K562 (cell line): ENCODE data around the gene CACTIN. TPM values are rescaled to one million over a fixed set of nuclear protein-coding genes. Genes with fewer than 3 reads are reported as not detected.
A peak's percentile ranks its signal among the peaks of the same experiment; 100 is the strongest.

Source experiments
- ATAC-seq: fragments of 200-7000 bp; cut with Tn5 transposase; 3 replicates; pipeline ENCODE4 v1.9.1; 2020; ENCODE audit warnings: moderate library complexity
- BruUV-seq: library from RNA; stranded (reverse); fragments of 400-500 nt; replicated peaks from 2 replicates; lab custom pipeline; 2021; lab: Mats Ljungman, UMichigan
- CTCF ChIA-PET: fragments of 300-600 bp; formaldehyde crosslinking; extraction: SDS; loops from one replicate; lab custom pipeline; 2021; ENCODE audit warnings: low intra/inter-chr PET ratio; lab: Yijun Ruan, JAX
- POLR2A ChIA-PET: fragments of 300-600, 350-650 bp; sonication (Branson Sonifier 250); formaldehyde crosslinking; extraction: SDS; loops from one replicate; lab custom pipeline; 2021; ENCODE audit warnings: antibody characterized with exemption, inconsistent platforms; lab: Yijun Ruan, JAX
- DNase-seq, 4 experiments: peaks; one replicate each; pipeline versions ENCODE4 v3.0.0 to v3.0.0-alpha.2; 2011 to 2018; ENCODE audit warnings: low spot score in 3 of 4, mixed read lengths in 3 of 4; ENCODE audit errors: extremely low read depth in 1 of 4
- FAIRE-seq: peaks from 2 replicates; lab custom pipeline; 2011; peaks lifted over from hg19 to GRCh38; lab: Jason Lieb, UNC
- H2AFZ ChIP-seq: 2 replicates; pipeline ENCODE4 v1.6.0; 2011; ENCODE audit warnings: low read depth, low read length, control low read depth, inconsistent platforms
- H3K27ac ChIP-seq: fragments of 200-600 bp; 3 replicates; pipeline ENCODE4 v1.8.0; 2011; ENCODE audit warnings: low read depth, mild to moderate bottlenecking, control low read depth, inconsistent platforms, low read length, moderate library complexity, mixed read lengths; ENCODE audit errors: extremely low read depth
- H3K27me3 ChIP-seq, 2 experiments: fragments of 300-600 bp in 1 of 2; 2 replicates in 1 of 2; 3 replicates in 1 of 2; pipeline versions ENCODE4 v1.6.0 to v1.8.0; 2011; ENCODE audit warnings: inconsistent platforms in 2 of 2, low read length in 2 of 2, mild to moderate bottlenecking in 1 of 2, mixed read lengths in 1 of 2, moderate library complexity in 1 of 2; ENCODE audit not compliant: control insufficient read depth in 2 of 2, insufficient read depth in 2 of 2
- H3K36me3 ChIP-seq: fragments of 300-600 bp; 3 replicates; pipeline ENCODE4 v1.8.0; 2011; ENCODE audit warnings: mild to moderate bottlenecking, low read length, inconsistent platforms; ENCODE audit not compliant: control insufficient read depth, insufficient read depth
- H3K4me1 ChIP-seq, 2 experiments: fragments of 200-600 bp in 1 of 2; replicated peaks in 1 of 2; 2 replicates in 1 of 2; 3 replicates in 1 of 2; pipeline versions ENCODE4 v1.5.1 to v1.8.0; 2011; ENCODE audit warnings: inconsistent platforms in 2 of 2, low read length in 2 of 2, mild to moderate bottlenecking in 1 of 2, mixed read lengths in 1 of 2, moderate library complexity in 1 of 2; ENCODE audit not compliant: control insufficient read depth in 2 of 2, insufficient read depth in 2 of 2
- H3K4me2 ChIP-seq: 2 replicates; pipeline ENCODE4 v1.6.1; 2011; ENCODE audit warnings: low read length, control low read depth, inconsistent platforms, mixed read lengths; ENCODE audit not compliant: insufficient read depth
- H3K4me3 ChIP-seq: fragments of 200-600 bp; sonication (generic), shearing (Covaris generic); 2 replicates; pipeline ENCODE4 v1.5.1; 2016; ENCODE audit warnings: control low read depth, inconsistent platforms
- H3K79me2 ChIP-seq: fragments of 200-600 bp; 3 replicates; pipeline ENCODE4 v1.8.0; 2011; ENCODE audit warnings: low read length, inconsistent platforms; ENCODE audit not compliant: control insufficient read depth, insufficient read depth
- H3K9ac ChIP-seq, 2 experiments: 2 replicates each; pipeline versions ENCODE4 v1.6.0 to v1.6.1; 2011; ENCODE audit warnings: low read depth in 2 of 2, low read length in 2 of 2, control low read depth in 1 of 2, inconsistent platforms in 1 of 2, mild to moderate bottlenecking in 1 of 2, mixed read lengths in 1 of 2; ENCODE audit not compliant: insufficient read depth in 1 of 2
- H3K9me1 ChIP-seq: one replicate; pipeline ENCODE4 v1.6.0; 2011; ENCODE audit warnings: inconsistent platforms, mild to moderate bottlenecking, low read length, moderate library complexity; ENCODE audit not compliant: control insufficient read depth, insufficient read depth
- H3K9me3 ChIP-seq: replicated peaks from 2 replicates; pipeline ENCODE4 v1.5.1; 2011; ENCODE audit warnings: low read depth, low read length, inconsistent platforms; ENCODE audit not compliant: control insufficient read depth, insufficient read depth
- H4K20me1 ChIP-seq: replicated peaks from 2 replicates; pipeline ENCODE4 v1.6.1; 2011; ENCODE audit warnings: low read length, inconsistent platforms, mixed read lengths; ENCODE audit not compliant: control insufficient read depth, insufficient read depth
- CBX1 ChIP-seq: sonication (generic); IDR thresholded peaks from 2 replicates; pipeline ENCODE4 v1.6.1; 2016; ENCODE audit warnings: antibody characterized with exemption, low read depth, mild to moderate bottlenecking
- E2F5 ChIP-seq: sonication (generic); formaldehyde crosslinking; IDR thresholded peaks from 2 replicates; pipeline ENCODE4 v1.8.0; 2022; ENCODE audit warnings: mild to moderate bottlenecking, missing genetic modification reagents
- ETV6 ChIP-seq, 3 experiments: fragments of 150-350 bp in 1 of 3; sonication (generic) in 1 of 3; formaldehyde crosslinking in 1 of 3; IDR thresholded peaks; 2 replicates each; pipeline versions ENCODE4 v1.6.1 to v1.8.0; 2014 to 2022; ENCODE audit warnings: borderline replicate concordance in 2 of 3, low read depth in 2 of 3, antibody characterized with exemption in 1 of 3, low read length in 1 of 3, mild to moderate bottlenecking in 1 of 3, missing genetic modification reagents in 1 of 3
- IFI16 ChIP-seq: fragments of 250-450 bp; sonication (Bioruptor Pico); IDR thresholded peaks from 2 replicates; pipeline ENCODE4 v2.1.2; 2022; ENCODE audit warnings: mild to moderate bottlenecking, inconsistent platforms
- PHF20 ChIP-seq: fragments of 450-650 bp; IDR thresholded peaks from 2 replicates; pipeline ENCODE4 v1.6.1; 2018; ENCODE audit not compliant: partially characterized antibody
- POLR2G ChIP-seq: fragments of 200-400 bp; formaldehyde crosslinking; IDR thresholded peaks from 2 replicates; pipeline ENCODE4 v1.6.1; 2017; ENCODE audit warnings: low read depth, mild to moderate bottlenecking, antibody characterized with exemption, low read length, moderate library complexity
- PRMT5 ChIP-seq: sonication (generic); formaldehyde crosslinking; IDR thresholded peaks from 2 replicates; pipeline ENCODE4 v1.5.0; 2020; ENCODE audit warnings: missing genetic modification reagents
- RREB1 ChIP-seq: fragments of 250-450 bp; sonication (Bioruptor Pico); IDR thresholded peaks from 2 replicates; pipeline ENCODE4 v1.4.0; 2020
- SETDB1 ChIP-seq: IDR thresholded peaks from one replicate; pipeline ENCODE4 v1.6.1; 2012; ENCODE audit warnings: low read length, control low read depth, inconsistent platforms
- SLC30A9 ChIP-seq: fragments of 250-450 bp; sonication (Bioruptor Pico); IDR thresholded peaks from 2 replicates; pipeline ENCODE4 v1.8.0; 2022; ENCODE audit warnings: mild to moderate bottlenecking, moderate library complexity
- ZNF239 ChIP-seq: fragments of 250-450 bp; sonication (Bioruptor Pico); IDR thresholded peaks from 2 replicates; pipeline ENCODE4 v1.4.0; 2020; ENCODE audit warnings: mild to moderate bottlenecking
- ZNF347 ChIP-seq: fragments of 450-650 bp; formaldehyde crosslinking; IDR thresholded peaks from 2 replicates; pipeline ENCODE4 v1.4.0; 2020; ENCODE audit warnings: low read depth, mild to moderate bottlenecking, moderate library complexity
- ZNF75A ChIP-seq: fragments of 450-650 bp; formaldehyde crosslinking; IDR thresholded peaks from 2 replicates; pipeline ENCODE4 v1.4.0; 2020; ENCODE audit warnings: mild to moderate bottlenecking
- WGBS: fragments of 100-300 bp; shearing (Covaris generic); methylation state at CpG from one replicate; pipeline ENCODE4 v1.1.6; 2016; ENCODE audit warnings: low coverage, mixed read lengths; ENCODE audit not compliant: insufficient coverage; ENCODE audit errors: missing lambda C conversion rate; 5-methylcytosine and 5-hydroxymethylcytosine counted together
- in situ Hi-C: fragments of 300-500 bp; cut with MboI; formaldehyde crosslinking; loops from 4 replicates; pipeline ENCODE4 v1.15.0; 2018; ENCODE audit warnings: inconsistent platforms, mixed read lengths
- intact Hi-C: fragments of 100-400 bp; cut with micrococcal nuclease; formaldehyde crosslinking; loops from 2 replicates; pipeline ENCODE4 v1.14.2; 2022
- polyA plus RNA-seq, 8 experiments: library from polyadenylated mRNA; depleted of rRNA in 4 of 8; stranded (reverse) in 5 of 8; unstranded in 3 of 8; fragments of >200 nt; fragmentation: Nextera tagmentation in 2 of 8; fragmentation: Illumina TruSeq in 1 of 8; extraction: Ambion mirVana in 2 of 8; extraction: Trizol in 1 of 8; gene quantifications; 2 replicates each; pipeline versions ENCODE4 v1.2.1 to v1.2.3, GENCODE V29; 2011 to 2014; ENCODE audit warnings: inconsistent platforms in 1 of 8, missing spikeins in 1 of 8
- total RNA-seq, 7 experiments: library from RNA; depleted of rRNA in 6 of 7; stranded (reverse); fragments of >200 nt in 6 of 7; fragmentation: Illumina TruSeq in 2 of 7; extraction: Trizol in 2 of 7; gene quantifications; 2 replicates each; pipeline versions ENCODE4 v1.2.1 to v1.2.3, GENCODE V29; 2011 to 2021; ENCODE audit warnings: low replicate concordance in 1 of 7

CACTIN gene
- total and polyA plus RNA-seq, 9 of the 15 experiments (the other 6 are each of a cell fraction or from before 2014, with no cell fraction given) = 0.15 to 49.2 (median 15.0) TPM

- Histone ChIP-seq H2AFZ (peak overlapping the region; percentile 14; the same call in 1 of the 2 replicates), H3K9ac (peak overlapping the region; percentile 78 to 96), H3K27ac (peak overlapping the region; percentile 93), H3K9me1 (no peaks in the 10 kb centered on the region), H3K27me3 (no peaks in the 10 kb centered on the region), H3K4me1 (peaks cover 25 to 70% of the 10 kb centered on the region in 2 experiments), H3K79me2 (peaks cover 20% of the 10 kb centered on the region), H3K36me3 (peaks cover 38% of the 10 kb centered on the region), H4K20me1 (peaks cover 3% of the 10 kb centered on the region; the same call in 1 of the 2 replicates), H3K9me3 (no peaks in the 10 kb centered on the region), H3K4me2 (peak overlapping the region; percentile 81), H3K4me3 (peak overlapping the region; percentile 98)
- no peak for FAIRE-seq
- intact Hi-C loops (loop anchor here (2.0 kb wide), 1 partner anchor 17 kb away; the partner anchor contains the start of gene MFSD12), in situ Hi-C loops (no loop called here)
- CTCF ChIA-PET = no interaction called here
- ATAC-seq = peak; percentile 32
- DNase-seq = peak in 1 of 4 experiments; percentile 52
- TSS peak; percentile 74 for BruUV-seq
- 0% methylated on average over 22 of the region's 60 CpGs for WGBS
- POLR2A ChIA-PET = interaction anchor here (0.6 to 2.1 kb wide), 5 partner anchors 12 to 90 kb away, joined by 3 to 11 read pairs (median 3); partner anchors contain the start of gene SMIM44
- TF ChIP-seq SLC30A9 (no peak), ZNF347 (CRISPR knock-in tag) (no peak), E2F5 (0 out of 2 replicates have a peak, but pooled peaks have one; percentile 19), SETDB1 (no peak), CBX1 (0 out of 2 replicates have a peak, but pooled peaks have one; percentile 8), POLR2G (no peak; the same call in 1 of the 2 replicates), PHF20 (peak; percentile 35), ETV6 (IDR thresholded peaks at IDR 0.05; ENCODE audit: borderline replicate concordance in 1 of 2, low read depth in 2 of 2, low read length in 1 of 2) (no peak), ETV6 (CRISPR knock-in tag; IDR thresholded peaks at IDR 0.05; ENCODE audit: borderline replicate concordance) (0 out of 2 replicates have a peak, but pooled peaks have one; percentile 63), ZNF75A (CRISPR knock-in tag) (no peak), RREB1 (CRISPR knock-in tag) (no peak), IFI16 (no peak), PRMT5 (CRISPR knock-in tag) (no peak), ZNF239 (no peak)
Measured at GRCh38 chr19:3573162-3573857, 53.3 kb downstream of the CACTIN start.
